NAMALWA (cell line): ENCODE results near the gene PRKAR1B.
"Not testable (repeated sequence)": the region's sequence is repeated elsewhere in the genome, so short reads cannot be mapped to it uniquely, and the experiment has no call there.

Source experiments
- DNase-seq: peaks from one replicate; pipeline ENCODE4 v3.0.0-alpha.2; 2015; ENCODE audit warnings: low spot score

The PRKAR1B gene

DNA sequence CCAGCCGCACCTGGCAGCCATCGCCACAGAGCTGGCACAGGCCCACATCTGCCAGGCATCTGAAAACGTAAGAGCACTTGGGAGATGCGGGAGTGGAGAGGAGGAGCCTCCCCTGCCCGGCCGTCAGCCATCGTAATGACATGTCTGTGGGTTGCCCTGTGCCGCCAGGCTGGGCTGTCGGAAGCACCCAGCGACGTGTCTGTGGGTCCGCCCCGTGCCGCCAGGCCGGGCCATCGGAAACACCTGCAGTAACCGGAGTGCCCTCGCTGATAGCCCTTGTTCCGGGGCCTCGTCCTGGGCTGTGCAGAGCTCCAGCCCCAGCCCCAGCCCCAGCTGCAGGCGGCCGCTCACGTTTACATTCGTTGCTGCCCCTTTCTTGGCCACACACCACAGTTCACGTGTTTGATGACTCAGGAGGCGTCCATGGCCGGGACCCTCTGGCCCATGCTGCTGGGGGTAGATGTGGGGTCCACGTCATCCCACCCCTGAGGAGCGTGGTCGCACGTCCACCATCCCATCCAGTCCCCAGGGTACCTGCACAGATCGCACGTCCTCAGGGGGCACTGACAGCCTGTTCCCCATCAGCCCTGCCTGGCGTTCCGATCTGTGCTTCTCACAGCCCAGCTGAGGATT is 30.0 kb upstream of the PRKAR1B start:
- DNase-seq: no peak

DNA sequence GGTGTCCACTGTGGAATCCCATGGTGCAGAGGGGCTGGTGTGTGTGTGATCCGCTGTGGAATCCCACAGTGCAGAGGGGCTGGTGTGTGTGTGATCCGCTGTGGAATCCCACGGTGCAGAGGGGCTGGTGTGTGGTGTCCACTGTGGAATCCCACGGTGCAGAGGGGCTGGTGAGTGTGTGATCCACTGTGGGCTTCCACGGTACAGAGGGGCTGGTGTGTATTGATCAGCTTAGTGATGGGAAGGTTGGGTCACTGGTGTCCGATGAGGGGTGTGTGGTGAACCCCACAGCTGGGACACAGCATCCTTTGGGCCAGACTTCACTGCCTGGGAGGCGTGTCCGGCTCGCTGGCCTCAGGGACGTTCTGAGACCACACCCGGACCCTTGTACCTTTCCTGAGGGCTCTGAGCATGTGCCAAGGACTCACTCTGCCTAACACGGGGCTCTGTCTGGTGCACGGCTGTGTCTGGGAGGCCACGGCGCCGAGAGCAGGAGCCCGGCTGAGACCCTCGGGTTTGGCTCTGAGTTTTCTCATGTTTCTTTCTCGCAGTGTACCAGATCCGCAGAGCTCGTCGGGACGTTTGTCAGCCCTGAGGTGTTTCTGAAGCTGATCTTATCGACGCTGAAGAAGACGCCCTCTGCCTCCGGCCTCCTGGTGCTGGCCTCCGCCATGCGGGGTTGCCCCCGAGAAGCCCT is 29.3 kb upstream of the PRKAR1B start:
- DNase-seq: no peak

DNA sequence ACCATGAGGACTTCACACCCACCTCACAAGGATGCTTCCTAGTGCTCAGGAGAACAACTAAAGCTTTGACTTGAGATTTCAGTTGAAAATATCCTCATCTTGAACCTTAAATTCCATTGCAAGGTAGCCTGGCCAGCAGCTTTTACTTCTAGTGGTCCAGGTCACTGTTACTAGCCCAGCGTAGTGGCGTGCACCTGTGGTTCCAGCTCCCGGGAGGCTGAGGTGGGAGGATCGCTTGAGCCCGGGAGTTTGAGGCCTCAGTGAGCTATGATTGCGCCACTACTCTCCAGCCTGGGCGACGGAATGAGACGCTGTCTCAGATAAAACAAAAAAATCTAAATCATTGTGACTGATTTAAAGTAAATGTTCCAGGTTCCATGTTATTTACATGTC is 28.3 kb upstream of the PRKAR1B start:
- no peak for DNase-seq

DNA sequence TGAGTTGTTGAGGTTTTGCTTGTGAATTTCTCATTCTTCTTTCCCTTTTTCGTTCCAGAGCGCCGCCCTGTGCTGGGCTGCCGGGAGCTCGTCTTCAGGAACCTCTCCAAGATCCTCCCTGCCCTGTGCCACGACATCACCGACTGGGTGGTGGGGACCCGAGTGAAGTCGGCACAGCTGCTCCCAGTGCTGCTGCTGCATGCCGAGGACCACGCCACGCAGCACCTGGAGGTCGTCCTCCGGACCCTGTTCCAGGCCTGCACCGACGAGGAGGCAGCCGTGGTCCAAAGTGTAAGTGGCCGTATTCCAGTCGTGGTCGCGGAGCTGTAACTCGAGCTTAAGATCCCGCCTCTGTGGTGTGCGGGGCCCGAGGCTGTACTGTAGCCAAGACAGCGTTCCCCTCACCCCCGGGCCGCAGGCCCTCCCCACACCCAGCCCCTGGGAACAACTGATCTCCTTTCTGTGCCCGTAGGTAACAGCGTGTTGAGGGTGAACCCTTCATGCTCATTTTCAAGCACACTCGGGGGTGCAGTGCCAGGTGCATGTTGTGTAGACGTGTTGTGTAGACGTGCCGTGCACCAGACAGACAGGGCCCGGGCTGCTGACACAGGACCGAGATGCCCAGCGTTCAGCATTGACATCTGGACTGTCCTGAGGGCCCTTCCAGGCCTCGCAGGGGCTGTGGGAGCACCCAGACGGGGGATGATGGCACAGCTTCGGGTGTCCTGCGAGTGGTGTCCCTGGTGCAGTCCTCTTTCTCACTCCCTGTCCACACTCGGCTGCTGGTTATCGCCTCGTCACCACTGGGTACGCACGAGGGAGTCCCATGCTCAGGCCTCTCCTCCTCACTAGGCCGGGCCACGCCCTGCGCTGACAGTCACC is 27.7 kb upstream of the PRKAR1B start:
- DNase-seq: no peak

DNA sequence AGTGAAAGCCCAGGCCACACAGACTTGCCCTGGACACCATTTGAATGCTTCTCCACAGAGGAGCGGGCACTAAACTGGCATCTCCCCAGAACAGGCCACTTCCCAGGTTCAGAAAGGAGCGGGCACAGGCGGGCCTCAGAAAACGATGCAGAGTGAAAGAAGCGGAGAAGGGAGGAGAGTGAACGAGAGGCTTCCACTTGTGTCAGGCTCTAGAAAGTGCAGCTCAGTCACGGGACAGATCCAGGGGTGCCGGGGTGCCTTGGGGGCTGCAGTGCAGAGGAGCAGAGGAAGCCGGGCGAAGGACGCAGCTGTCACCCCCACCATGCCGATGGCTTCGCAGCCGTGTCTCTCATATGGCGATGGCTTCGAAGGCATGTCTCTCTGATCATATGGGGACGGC is 26.1 kb upstream of the PRKAR1B start:
- no peak for DNase-seq

DNA sequence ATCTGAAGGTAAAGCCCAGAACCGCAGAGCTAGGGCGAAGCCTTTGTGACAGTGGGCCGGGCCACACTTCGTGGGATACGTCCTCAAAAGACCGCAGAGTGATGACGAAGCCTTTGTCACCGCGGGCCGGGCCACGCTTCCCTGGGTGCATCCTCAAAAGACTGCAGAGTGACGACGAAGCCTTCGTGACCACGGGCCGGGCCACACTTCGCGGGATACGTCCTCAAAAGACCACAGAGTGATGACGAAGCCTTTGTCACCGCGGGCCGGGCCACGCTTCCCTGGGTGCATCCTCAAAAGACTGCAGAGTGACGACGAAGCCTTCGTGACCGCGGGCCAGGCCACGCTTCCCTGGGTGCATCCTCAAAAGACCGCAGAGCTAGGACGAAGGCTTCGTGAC is 25.2 kb upstream of the PRKAR1B start:
- not testable (repeated sequence) for DNase-seq

DNA sequence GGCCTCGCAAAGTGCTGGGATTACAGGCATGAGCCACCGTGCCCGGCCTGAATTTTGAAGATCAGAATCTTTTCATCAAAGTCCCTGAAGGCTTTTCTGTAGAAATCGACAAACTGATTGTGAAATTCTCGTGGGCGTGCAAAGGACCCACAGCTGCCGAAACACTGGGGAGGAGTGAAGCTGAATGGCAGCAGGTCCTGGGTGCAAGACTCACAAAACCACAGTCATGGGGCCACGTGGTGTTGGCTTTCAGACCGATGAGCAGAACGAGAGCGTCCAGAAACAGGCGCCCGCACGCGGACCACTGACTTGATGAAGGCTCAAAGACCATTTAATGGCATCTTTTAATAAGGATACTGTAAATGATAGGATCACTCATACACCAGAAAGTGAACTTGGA is 24.7 kb upstream of the PRKAR1B start:
- no peak for DNase-seq

DNA sequence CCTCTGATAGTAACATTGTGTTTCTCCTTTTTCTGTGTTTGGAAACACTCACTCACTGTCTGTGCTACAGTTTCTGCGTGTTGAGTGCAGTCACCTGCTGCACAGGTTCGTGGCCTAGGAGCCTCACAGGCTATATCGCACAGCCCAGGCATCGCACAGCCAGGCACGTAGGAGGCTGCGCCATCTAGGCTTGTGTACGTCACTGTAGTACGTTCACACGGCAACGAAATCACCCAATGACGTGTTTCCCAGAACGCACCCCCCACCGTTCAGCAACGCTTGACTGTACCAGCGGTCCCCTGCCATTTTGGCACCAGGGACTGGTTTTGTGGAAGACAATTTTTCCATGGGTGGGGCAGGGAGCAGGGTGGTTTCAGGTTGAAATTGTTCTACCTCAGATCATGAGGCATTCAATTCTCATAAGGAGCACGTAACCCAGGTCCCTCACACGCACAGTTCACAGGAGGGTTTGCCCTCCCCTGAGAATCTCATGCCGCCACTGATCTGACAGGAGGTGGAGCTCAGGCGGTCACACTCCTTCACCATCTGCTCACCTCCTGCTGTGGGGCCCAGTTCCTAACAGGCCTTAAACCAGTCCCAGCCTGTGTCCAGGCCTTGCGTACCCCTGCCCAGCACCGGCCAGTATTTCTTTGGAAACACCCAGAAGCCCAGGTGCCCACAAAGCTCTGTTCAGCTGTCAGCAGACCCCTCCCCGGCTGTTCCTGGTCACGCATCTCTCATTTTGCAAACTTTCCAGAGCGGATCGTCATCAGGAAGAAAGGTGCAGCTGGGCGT is 23.2 kb upstream of the PRKAR1B start:
- no peak for DNase-seq

DNA sequence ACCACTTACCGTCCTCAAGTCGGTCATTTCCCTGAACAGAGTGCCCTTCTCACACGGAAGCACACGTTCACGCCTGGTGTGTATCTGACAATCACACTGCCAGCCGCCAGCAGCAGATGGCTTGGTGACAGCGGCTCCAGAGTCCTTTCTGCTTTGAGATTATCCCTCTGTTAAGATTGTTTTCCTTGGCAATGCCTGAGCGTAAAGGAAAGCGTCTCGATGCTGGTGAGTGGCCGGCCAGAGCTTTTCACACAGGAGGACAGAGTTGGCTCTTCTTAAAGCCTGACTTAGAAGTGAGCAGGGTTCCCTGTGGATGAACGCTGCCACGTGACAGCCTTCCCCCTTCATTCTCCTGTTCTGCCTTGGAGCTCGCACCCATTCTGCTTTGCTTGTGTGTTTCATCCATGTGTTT is 22.1 kb upstream of the PRKAR1B start:
- DNase-seq: no peak

DNA sequence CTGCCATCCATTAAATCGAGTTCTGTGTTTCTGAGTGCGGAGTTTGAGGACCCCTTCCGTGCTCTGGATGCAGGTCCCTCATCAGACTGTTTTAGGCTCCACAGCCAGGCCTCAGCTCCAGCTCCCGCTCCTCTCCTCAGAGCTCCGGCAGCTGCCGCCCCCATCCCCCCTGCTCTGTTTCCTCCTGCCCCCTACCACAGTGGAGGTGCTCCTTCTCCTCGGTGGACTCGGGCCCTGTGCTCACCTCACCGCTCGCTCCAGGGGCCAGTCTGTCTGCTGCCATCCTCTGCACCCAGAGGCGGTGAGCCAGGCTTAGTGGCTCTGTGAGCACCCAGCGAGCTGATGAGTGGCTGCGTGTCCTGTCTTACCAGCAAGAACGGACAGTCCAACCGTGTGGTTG is 21.4 kb upstream of the PRKAR1B start:
- DNase-seq: no peak

DNA sequence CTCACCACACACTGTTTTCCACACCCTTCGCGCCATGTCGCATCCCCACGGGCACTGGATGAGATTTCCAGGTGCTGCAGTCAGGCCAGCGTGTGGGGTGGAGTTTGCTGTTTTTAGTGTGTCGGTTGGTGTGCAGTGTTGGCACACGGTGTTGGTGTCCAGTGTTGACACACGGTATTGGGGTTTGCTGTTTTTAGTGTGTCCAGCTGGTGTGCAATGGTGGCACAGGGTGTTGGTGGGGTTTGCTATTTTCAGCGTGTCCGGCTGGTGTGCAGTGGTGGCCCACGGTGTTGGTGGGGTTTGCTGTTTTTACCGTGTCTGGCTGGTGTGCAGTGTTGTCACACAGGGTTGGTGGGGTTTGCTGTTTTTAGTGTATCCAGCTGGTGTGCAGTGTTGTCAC is 20.1 kb upstream of the PRKAR1B start:
- no peak for DNase-seq

DNA sequence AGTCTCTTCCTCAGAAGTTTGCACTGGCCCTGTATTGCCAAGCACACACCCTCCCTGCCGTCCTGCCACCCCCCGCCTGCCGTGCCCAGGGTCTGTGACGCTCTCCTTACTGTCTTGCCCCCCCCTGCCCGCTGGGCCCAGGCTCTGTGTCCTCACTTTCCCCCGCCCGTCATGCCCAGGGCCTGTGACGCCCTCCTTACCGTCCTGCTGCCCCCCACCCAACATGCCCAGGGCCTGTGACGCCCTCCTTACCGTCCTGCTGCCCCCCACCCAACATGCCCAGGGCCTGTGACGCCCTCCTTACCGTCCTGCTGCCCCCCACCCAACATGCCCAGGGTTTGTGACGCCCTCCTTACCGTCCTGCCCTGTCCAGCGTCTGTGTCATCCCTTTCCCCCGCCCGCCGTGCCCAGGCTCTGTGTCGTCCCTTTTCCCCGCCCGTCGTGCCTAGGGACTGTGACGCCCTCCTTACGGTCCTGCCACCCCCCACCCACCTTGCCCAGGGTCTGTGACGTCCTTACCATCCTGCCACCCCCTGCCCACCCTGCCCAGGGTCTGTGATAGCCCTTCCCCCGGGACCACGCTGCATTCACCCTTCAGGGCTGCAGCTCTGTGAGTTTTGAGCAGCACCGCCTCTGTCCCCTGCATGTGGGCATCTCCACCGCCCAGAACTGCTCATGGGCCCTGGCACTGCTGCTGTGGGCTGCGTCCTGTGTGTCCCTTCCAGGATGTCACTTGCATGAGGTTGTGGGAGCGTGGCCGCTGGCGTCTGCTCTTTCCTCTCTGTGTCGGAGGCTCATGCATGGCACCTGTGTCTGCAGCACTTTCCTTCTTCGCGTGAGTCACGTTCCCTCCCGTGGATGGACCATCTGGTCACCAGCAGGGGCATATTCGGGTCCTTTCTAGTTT is 19.3 kb upstream of the PRKAR1B start:
- no peak for DNase-seq

DNA sequence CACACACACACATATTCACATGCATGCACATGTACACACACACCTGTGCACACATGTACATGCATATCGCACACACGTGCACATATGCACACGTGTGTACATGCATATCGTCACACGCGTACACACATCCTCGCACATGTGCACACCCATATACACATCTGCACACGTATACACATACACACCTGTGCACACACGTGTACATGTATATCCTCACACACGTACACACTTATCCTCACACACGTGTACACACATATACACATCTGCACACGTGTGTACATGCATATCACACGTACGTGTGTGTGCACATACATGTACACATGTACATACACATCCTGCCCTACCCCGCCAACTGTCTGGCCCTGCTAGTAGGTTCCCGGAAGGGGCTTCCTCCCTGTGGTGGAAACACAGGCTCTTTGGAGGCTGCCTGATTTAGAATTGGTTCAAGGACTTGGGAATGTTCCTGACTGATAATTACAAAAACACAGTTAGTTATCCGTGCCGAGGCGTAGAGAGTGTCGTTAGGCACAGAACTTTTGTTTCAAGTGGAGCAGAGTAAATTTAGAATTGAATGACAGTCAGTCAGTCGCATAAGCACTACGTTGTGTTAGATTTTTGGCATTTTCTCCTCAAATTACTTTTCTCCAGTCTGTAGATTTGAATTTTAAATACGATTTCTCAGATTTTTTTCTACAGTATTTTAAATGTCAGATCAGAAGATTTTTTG is 18.5 kb upstream of the PRKAR1B start:
- DNase-seq: no peak

DNA sequence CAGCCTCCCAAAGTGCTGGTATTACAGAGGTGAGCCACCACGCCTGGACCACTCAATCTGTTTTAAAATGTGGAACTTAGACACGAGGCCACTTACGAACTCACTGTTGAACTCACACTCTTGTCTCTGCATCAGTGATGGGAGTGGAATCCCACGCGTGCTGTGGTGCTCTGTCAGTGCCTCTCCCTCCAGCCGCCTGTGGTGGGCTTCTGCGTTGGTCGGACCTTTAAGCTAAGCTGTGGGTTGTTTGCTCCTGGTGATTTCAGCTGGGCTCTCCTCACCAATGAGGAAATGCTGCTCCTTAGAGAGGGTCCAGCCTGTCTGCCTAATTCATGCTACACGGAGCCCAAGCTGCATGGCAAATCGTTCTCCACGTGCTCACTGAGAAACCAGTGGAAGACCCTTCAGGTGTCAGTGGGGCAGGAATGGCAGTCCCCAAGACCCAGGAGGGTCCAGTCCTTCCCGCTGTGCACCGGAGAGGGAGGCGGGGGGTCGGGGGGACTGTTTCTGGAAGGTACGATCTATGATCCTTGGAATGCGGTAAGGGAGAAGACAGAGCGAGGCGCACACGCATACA is 17.9 kb upstream of the PRKAR1B start:
- no peak for DNase-seq

DNA sequence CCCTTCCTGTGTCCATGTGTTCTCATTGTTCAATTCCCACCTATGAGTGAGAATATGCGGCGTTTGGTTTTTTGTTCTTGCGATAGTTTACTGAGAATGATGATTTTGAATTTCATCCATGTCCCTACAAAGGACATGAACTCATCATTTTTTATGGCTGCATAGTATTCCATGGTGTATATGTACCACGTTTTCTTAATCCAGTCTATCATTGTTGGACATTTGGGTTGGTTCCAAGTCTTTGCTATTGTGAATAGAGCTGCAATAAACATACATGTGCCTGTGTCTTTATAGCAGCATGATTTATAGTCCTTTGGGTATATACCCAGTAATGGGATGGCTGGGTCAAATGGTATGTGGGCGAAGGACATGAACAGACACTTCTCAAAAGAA is 17.0 kb upstream of the PRKAR1B start:
- DNase-seq: not testable (repeated sequence)

DNA sequence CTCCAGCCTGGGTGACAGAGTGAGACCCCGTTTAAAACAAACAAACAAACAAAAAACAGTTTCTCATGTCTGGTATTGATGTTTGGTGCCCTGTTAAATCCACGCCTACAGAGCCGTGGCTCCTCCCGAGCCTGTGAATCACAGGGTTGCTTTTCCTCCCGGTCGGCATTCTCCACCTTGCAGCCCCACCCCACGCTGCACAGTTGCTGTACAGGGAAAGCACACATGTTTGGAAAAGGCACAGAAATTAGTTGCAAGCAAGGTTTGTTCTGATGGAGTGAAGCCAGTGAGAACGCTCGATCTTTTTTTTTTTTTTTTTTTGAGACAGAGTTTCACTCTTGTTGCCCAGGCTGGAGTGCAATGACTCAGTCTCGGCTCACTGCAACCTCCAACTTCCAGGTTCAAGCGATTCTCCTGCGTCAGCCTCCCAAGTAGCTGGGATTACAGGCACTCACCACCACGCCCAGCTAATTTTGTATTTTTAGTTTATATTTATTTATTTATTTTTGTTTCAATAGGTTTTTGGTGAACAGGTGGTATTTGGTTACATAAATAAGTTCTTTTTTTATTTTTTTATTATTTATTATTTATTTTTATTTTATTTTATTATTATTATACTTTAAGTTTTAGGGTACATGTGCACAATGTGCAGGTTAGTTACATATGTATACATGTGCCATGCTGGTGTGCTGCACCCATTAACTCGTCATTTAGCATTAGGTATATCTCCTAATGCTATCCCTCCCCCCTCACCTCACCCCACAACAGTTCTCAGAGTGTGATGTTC is 16.5 kb upstream of the PRKAR1B start:
- DNase-seq: not testable (repeated sequence)

DNA sequence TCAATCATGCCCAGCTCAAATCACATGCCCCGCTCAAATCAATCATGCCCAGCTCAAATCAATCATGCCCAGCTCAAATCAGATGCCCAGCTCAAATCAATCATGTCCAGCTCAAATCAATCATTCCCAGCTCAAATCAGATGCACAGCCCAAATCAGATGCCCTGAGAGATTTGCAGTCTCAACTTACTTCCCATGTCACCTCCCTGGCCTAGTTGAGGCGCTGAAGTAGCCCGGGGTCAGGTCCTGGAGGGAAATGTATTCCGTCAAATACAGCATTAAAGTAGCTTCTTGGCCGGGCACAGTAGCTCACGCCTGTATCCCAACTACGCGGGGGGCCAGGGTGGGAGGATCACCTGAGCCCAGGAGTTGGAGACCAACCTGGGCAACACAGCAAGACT is 15.7 kb upstream of the PRKAR1B start:
- DNase-seq: no peak

DNA sequence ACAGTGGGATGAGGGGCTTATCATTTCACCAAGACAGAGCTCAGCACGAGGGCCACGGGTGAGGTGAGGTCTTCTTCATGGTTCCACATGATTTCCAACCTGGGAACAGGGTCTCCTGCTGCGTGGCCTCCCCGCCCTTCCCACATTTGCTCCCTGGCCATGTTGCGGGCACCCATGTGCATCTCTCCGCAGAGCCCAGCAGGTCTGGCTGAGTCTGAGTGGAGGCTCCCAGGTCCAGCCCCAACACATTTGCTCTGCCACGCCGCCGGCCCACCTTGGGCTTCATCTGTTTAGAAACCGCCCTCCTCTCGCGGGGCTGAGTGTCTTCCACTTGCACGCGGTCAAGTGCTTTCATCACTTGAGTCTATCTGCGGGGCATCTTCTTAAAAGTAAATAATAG is 14.8 kb upstream of the PRKAR1B start:
- no peak for DNase-seq

DNA sequence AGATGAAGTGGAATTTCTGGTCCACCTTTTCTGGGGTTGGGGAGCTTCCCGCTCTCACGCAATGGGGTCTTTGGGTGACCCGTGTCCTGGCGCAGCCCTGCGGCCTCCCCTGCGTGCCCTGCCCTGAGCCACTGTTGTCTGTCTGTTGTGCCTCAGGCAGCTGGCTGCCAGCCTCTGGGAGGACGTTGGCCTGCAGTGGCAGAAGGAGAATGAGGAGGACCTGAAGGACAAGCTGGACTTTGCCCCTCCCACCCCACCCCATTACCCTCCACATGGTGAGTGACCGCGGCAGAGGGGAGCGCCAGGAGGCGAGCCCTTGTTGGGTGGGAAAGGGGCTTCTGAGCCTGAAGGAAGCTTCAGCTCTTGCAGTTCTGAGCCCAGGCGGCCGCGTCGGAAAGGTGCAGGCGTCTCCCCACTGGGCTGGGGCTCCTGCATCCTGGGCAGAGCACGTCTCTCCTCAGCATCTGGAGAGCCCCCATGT is 14.2 kb upstream of the PRKAR1B start:
- no peak for DNase-seq
